Renal cortex interstitium (tissue), 11 donors: ENCODE results near the gene TIMM17B. TPM values are rescaled to one million over a fixed set of nuclear protein-coding genes. Genes with fewer than 3 reads are reported as not detected.
A peak's percentile ranks its signal among the peaks of the same experiment; 100 is the strongest.

Source experiments
- DNase-seq, 11 donors: peaks; one replicate each; pipeline ENCODE4 v3.0.0-alpha.2; 2013; ENCODE audit warnings: low read depth in 9 of 11, low spot score in 4 of 11; ENCODE audit errors: extremely low read depth in 1 of 11
- polyA plus RNA-seq, 3 donors: library from polyadenylated mRNA; unstranded; fragments of 120-200 nt; gene quantifications; one replicate each; pipeline ENCODE4 v1.2.1, GENCODE V29; 2013; ENCODE audit not compliant: insufficient read length in 3 of 3

TIMM17B gene
- polyA plus RNA-seq, 3 donors, result 33.6 to 46.5 (median 44.3) TPM

DNA sequence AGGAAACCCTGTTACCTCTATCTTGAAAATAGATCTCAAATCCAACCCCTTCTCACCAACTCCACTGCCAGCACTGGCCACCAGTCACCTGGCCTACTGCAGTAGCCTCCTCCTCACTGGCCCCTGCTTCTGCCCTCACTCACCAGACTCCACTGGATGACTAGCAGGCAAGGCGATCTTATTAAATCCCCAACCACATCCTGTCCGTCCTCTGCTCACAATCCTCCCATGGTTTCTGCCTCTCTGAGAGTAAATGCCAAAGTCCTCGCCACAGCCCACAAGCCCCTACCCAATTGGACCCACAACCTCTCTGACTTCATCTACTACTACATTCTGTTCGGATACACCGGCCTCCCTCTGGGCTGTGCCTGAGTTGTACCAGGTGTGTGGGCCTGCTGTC is 26.7 kb upstream of the TIMM17B start:
- no peak for DNase-seq

- DNase-seq, result no peak
These were observed 26.2 kb upstream of the TIMM17B start for GRCh38 chrX:48923771-48924170.

DNA sequence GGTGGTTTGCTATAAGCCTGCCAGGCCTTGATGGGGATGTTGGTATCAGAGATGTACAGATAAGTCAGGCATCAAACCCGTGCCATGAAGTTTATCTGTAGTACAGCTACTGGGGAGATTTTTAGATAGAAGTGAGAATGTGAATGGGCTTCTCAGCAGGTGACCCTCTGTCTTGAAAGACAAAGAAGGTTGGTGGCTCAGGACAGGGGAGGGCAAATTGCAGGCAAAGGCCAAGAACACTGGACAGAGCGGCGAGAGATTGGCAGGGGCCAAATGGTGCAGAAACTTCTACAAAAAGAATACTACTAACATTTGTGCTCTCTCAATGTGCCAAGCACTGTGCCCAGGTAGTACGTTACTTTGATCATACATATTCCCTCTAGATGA is 23.1 kb upstream of the TIMM17B start:
- DNase-seq, result no peak

DNA sequence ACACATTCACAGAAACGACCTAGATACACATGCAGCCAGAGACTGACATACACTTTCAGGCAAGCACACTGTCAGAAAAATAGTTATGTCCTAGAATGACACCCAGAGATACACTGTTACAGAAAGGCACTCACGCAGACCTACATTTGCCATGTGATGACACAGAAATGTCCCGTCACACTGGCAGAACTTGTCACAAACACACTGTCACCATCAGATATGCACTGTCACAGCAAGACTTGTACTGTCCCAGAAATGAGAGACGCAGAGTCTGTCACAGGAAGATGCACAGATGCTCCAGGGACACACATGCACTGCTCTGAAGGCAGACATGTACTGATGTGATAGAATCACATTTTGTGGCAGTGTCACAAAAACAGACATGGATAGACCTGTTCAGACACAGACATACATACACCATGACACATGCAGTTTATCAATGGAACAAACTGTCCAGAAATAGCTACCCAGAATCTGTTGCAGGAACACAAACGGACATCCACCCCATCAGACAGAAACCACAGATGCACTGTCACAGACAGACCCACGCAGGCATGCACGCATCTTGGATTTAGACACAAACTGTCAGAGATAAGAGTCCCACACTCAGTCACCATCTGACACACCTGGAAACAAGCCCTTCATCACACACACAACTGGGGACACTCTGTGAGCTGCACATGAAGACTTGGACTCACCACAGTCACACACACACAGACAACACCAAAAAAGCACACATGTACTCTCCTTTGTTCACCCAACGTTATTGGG is 22.6 kb upstream of the TIMM17B start:
- no peak for DNase-seq

DNA sequence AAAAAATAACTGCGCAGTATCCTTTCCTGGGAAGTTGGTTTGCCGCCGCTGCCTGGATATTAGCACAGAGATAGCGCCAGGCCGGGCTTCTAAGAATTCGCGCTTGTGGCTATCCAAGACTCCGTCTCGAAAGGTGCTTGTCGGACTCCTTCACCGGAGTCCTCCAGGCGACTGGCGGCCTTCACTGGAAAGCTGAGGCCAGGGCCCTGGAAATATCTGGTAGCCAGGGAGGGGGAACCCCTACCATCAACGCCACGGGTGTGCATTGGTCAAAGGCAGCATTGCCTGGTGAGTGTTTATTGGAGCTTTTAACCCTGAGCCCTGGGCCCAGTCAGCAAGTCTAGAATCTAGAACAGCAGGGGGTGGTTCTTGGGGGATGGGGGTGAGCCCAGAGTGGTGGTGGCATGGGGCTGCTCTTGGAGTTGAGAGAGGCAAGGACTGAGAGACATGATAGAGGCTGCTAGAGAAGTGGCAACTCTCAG is 21.8 kb upstream of the TIMM17B start:
- no peak for DNase-seq

DNA sequence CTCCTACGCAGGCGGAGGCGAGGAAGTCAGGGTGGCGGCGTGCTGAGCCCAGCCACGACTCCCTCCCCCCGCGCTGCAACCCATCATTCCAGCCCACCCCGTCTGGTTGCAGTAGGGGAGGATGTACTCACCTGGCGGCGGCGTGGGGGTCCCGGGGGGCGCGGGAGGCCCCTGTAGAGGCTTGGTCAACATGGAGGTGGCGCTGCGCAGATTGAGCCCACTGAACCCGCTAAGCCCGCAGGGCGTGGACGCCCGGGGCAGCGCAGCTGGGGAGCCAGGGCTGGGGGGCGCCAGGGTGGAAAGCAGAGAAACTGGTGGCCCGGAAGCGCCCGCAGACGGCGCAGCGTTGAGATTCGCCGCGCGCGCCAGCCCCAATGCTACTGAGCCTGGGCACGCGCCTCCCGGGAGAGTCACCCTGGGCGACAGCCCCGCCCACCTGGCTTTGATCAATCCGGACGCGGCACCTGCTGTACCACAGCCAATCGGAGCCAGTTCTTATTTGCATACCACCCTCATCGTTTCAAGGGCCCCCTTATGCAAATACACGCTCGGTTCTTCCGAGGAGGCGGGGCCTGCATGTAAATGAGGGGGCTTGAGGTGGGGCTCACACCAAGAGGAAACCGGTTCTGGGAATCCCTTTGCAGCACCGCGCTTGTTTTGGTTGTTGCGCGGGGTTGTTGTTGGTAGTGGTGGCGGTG is 21.2 kb upstream of the TIMM17B start, which contains the start of gene PIM2:
PIM2 (minus strand) TSS at position 382 of the 698 bp plus-strand sequence; CDS start at position 192, 190 bp downstream.
- DNase-seq, result peak in 10 of 11 donors; percentile 56 to 84 (median 74)

DNA sequence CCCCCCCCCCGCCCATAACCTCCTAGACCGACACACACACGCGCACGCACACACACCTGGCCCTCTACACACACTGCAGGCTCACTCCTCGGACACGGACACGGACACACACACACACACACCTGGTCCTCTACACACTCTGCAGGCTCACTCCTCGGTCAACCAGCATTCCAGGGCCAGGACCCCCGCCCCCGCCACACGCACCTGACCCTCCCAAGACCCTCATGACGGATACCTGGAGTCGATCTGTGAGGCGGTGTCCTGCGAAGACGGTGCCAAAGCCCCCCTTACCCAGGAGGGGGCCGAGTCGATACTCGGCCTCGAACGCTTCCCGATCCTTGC is 20.7 kb upstream of the TIMM17B start:
- peak in 1 of 11 donors; percentile 2 for DNase-seq

DNA sequence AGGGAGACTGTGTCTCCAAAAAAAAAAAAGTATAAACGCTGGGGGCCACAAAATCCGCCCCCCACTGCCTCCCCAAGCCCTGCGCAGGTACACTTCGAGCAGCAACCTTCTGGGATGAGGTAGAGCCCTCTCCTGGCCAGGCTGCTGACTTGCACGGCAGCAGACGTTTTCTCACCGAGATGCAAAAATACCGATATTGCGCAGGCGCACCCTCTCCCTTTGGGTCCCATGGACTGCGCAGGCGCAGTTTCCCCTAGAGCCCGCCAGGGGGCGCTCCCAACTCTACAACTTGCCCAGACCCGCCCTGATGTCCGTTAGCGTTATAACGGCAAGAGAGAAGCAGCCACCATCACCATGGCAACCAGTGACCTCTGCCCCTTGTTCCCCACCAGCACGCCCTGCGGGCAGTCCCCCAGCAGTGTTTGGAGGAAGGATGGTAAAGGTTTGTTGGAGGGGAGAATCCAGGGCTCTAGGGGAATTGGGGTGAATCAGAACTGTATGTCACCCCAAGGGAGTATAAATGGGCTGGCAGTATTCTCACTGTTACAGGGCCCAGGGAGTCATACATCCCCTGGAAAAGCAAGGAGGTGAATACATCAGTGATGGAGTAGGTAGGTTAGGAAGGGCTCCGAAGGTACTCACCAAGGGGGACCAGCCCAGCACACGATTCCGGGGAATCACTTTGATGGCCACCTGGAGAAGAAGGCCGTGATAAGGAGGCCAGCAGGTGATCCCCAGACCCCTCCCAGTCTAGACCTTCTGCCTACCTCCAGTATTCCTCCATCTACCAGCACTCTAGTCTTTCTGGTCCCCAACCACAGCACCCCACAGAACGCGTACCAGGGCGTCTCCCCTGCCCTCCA is 19.8 kb upstream of the TIMM17B start:
- peak; percentile 65 to 86 (median 77) for DNase-seq

DNA sequence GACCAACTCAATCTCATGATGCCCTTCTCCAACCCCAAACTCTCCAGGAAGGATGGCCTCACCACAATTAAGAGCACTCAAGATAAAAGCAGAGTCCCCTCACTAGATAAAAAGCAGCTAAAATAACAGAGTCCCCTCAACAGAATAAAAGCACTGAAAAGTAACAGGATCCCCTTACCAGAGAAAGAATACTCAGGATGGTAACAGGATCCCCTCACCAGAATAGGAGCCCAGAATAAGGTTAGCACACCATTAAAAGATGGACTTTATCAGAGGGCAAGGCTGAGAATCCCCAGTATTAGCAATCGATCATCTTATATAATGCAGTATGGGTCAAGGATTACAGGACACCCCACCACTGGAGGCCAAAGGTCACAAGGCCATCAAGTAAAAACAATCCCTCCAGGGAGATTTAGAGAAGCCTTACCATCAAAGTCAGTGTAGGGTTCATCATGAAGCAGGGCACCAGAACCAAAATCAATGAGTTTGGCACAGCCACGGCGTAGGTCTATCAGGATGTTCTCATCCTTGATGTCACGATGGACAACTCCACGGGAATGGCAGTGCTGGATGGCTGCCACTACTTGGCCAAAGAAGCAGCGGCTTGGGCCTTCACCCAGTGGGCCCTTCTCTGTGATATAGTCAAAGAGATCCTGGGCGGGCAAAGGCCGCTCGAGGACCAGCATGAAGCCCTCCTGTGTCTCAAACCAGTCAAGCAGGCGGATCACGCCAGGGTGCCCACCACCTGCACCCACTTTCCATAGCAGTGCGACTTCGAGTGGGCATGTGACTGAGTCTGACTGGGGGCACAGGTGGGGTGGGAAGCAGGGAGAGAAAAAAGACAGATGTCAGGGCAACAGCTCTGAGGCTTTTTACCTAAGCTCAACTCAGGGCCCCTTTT is 17.3 kb upstream of the TIMM17B start:
- DNase-seq, result no peak

- no peak for DNase-seq
These were observed 16.2 kb upstream of the TIMM17B start for GRCh38 chrX:48913605-48914366.

GRCh38 chrX:48911412-48912182 is 14.0 kb upstream of the TIMM17B start, which contains the start of gene SLC35A2:
Gene SLC35A2, minus strand, starts transcription at chrX:48911646. Its CDS starts 10 bp downstream, at chrX:48911636.
- DNase-seq, result peak in 5 of 11 donors; percentile 53 to 73 (median 63)

GRCh38 chrX:48910926-48911411 is 13.4 kb upstream of the TIMM17B start:
- peak in 1 of 11 donors; percentile 8 for DNase-seq

DNA sequence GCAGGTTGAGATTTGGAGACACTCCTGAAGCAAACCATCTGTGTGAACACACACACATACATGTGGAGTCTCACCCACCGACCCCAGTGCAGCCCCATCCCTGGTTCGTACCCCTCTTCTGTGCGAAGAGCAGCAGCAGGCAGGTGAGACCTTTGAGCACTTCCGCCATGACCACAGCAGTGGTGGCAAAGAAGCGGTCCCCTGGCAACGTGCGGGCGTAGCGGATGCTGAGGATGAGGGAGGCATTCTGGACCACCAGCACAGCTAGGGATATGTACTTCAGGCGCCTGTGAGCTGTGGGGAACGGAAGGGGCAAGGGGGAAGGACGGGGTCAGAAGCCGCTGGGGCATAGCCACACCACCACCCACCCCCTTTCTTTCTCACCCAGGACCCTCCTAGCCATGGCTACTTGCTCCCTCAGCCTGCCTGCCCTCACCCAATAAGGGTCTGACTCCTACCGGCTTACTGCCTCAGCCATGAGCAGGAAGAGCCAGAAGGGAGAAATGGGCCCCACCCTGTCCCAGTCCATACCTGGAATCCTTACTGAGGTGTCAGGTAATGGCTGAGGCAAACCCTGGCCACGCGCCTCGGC is 12.2 kb upstream of the TIMM17B start:
- DNase-seq, result no peak

GRCh38 chrX:48908600-48908999 is 11.0 kb upstream of the TIMM17B start:
- DNase-seq, result no peak

GRCh38 chrX:48905090-48905790 is 7.7 kb upstream of the TIMM17B start:
- DNase-seq, result no peak

- DNase-seq, result no peak
These were observed 7.1 kb upstream of the TIMM17B start for GRCh38 chrX:48904626-48905025.
